Ovary (tissue), 3 donors: Measurements from ENCODE around the gene PLXDC2.

Source experiments
- CTCF ChIP-seq, 3 donors: fragments of 450-650 bp in 2 of 3; fragments of 200-600 bp in 1 of 3; IDR thresholded peaks; one replicate each; pipeline versions ENCODE4 v1.5.1 to v1.8.0; 2016 to 2022; ENCODE audit warnings: antibody characterized with exemption in 3 of 3, mild to moderate bottlenecking in 1 of 3
- EP300 ChIP-seq: sonication (generic); formaldehyde crosslinking; IDR thresholded peaks from one replicate; pipeline ENCODE4 v1.6.1; 2017; ENCODE audit warnings: antibody characterized with exemption
- donor health status: DM: no; HTN: no; CAD: no.

- no peak for TF ChIP-seq EP300
- no peak for TF ChIP-seq CTCF (IDR thresholded peaks at IDR 0.05)
Measured at GRCh38 chr10:19918794-19919193, 102.6 kb downstream of the PLXDC2 start.
